Measurements from ENCODE around the gene TAPT1.

The TAPT1 gene

DNA sequence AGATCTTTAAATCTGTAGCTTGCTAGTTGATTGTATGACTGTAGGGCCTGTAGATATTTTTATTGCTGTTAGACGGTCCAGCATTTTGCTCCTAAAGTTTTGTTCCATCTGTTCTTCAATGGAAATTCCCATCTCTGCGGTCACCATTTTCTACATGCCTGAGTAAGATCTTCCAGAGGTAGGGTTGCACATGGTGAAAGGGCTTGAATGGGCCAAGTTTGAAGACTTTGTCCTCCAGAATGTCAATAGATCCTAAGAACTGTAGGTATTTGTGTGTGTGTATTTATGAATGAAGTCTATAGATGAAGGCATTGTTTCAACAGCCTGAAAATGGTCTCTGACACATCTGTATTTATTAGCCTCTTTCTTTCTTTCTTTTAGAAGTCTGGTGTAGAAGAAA lies 22.3 kb upstream of the TAPT1 start:
- no peak for DNase-seq (ENCODE audit: low spot score)

GRCh38 chr4:16245241-16245640 lies 19.0 kb upstream of the TAPT1 start:
- DNase-seq (ENCODE audit: low spot score): no peak

DNA sequence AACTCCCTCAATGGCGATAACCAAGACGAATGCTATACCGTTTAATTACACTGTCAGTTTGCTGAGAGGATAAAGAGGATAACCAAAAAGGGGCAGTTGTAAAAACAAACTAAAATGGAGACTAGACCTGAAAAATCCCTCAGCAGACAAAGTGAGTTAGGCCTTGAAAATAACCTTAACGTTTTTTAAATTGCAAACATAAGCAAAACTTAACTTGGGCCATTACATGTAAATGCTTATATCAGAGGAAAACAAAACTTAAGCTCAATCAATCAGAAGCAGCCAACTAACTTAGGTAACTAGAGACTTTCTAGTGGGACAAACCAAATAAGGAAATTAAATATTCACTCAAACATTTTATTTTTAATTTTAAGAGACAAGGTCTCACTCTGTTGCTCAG lies 17.0 kb upstream of the TAPT1 start:
- no peak for DNase-seq (ENCODE audit: low spot score)

- DNase-seq (ENCODE audit: low spot score): no peak
These were observed 14.0 kb upstream of the TAPT1 start for GRCh38 chr4:16240300-16240699.

DNA sequence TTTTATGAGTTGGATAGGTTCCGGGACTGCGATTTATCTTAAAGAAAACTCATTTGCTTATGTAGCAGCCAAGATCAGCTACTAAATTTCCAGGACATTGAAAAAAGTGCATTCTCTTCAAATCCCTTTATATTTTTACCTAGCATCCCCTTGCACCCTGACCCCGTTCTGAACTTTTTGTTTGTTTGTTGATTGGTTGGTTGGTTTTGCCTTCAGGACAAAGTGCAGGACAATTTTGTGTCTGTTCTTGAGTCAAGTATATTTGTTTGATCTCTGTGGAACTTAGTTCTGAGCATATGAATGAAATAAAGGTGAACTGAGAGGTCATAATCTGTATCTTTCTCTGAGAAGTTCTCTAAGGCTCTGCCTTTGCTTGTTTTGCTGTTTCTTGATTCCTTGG lies 12.8 kb upstream of the TAPT1 start:
- DNase-seq (ENCODE audit: low spot score): no peak

GRCh38 chr4:16238327-16238726 lies 12.1 kb upstream of the TAPT1 start:
- DNase-seq (ENCODE audit: low spot score): no peak

DNA sequence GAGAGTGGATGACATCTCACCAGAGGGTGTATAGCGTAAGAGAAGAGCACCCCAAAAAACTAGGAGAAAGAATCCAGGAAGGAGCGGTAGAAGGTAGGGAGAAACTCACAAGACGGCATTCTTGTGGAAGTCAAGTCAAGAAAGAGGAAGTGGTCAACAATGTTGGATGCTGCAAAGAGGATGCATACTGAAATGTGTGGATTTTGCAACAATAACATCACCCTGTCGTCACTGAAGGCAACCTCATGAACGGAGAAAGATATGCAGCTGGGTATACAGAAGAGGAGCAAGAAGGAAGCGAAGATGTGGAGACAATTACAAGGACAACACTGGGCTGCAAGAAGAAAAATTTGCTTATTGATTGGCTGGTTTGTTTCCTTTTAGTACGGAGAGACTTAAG lies 11.4 kb upstream of the TAPT1 start:
- DNase-seq (ENCODE audit: low spot score): no peak

GRCh38 chr4:16236402-16237023 lies 10.2 kb upstream of the TAPT1 start:
- no peak for DNase-seq (ENCODE audit: low spot score)

- DNase-seq (ENCODE audit: low spot score): no peak
These were observed 8.9 kb upstream of the TAPT1 start for GRCh38 chr4:16235209-16235608.

- DNase-seq (ENCODE audit: low spot score): no peak
These were observed 7.4 kb upstream of the TAPT1 start for GRCh38 chr4:16233569-16234177.

- no peak for DNase-seq (ENCODE audit: low spot score)
These were observed 5.4 kb upstream of the TAPT1 start for GRCh38 chr4:16231570-16232245.

- DNase-seq (ENCODE audit: low spot score): no peak
These were observed 4.0 kb upstream of the TAPT1 start for GRCh38 chr4:16230308-16230707.

GRCh38 chr4:16229604-16230003 lies 3.3 kb upstream of the TAPT1 start:
- DNase-seq (ENCODE audit: low spot score): no peak

GRCh38 chr4:16227462-16227868 lies 1.2 kb upstream of the TAPT1 start:
- DNase-seq (ENCODE audit: low spot score): peak; percentile 26

GRCh38 chr4:16226816-16227461 lies 668 bp upstream of the TAPT1 start:
- peak; percentile 24 for DNase-seq (ENCODE audit: low spot score)

- DNase-seq (ENCODE audit: low spot score): peak; percentile 71
These were observed 956 bp downstream of the TAPT1 start for GRCh38 chr4:16225167-16225862.

DNA sequence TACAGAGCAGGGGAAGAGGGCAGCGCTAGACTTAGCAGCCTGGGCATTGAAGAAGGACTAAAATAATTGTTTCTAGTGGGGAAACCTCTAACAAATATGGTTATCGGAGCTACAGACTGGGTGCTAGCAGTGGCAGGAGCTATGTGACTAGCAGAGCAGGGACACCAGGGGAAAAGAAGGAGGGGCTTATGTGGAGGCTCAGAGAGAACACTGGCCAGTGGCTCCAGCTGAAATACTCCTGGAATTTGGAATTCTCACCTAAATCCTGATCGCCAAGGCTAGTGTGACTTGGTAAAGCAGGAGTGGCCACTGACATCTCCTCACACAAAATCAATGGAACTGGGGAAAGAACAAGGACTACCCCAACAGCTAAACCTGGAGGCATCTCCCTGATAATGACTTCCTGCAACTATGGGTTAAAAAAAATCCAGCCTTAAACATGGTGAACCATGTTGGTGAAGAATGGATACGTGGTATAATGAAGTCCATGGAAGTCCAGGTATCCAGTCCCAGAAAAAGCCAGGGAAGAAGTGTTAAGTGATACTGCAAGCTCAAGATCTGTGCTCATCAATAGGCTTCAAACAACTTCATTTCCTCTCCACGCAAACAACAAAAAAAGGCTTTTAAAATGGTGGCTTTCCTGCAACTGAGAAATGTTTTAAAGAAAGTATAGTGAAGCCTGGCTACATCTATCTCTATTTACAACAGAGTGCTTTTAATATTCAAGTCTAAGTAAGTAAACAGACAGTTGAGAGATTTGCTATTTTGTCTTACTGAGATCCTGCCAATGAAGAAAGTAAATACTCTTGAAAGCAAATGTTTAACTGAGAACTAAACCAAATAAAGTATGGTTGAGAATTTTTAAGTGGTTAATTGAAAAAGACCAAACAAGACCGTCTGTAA lies 1.8 kb downstream of the TAPT1 start:
- DNase-seq (ENCODE audit: low spot score): no peak

DNA sequence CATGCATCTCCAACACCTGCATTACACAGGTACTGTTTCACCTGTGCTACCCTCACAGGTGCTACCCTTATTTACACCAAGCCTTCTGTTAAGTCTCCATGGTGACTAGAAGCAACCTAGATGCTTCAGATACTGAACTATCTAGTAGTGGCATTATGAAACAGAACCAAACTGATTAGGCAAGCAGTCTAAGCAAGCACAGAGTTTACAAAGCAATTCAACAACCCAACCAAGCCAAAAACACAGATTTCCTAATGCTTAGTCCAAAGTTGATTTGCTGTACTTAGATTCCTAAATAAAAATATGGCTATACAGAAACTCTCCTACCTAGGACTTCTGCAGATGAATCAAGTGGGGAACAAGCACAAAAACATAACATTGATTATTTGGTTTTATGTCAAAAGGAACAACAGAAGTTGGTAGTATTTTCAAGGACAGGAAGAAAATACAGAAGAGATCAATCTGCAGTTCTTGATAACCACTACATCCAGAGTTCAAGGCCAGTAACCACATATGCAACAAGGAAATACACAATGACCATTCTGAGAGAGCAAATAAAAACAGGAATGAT lies 3.2 kb downstream of the TAPT1 start:
- DNase-seq (ENCODE audit: low spot score): no peak

GRCh38 chr4:16218950-16219349 lies 7.3 kb downstream of the TAPT1 start:
- no peak for DNase-seq (ENCODE audit: low spot score)

GRCh38 chr4:16217300-16218051 lies 8.8 kb downstream of the TAPT1 start:
- DNase-seq (ENCODE audit: low spot score): no peak
